DMS114 treated with DMSO at 0.1 percent for 48 hours (cell line): ENCODE data around the gene CCDC121.

ENCODE experiments used
- DNase-seq: peaks from one replicate; lab custom pipeline; 2025; ENCODE audit not compliant: unreplicated experiment; lab: John Stamatoyannopoulos, UW

Gene CCDC121

GRCh38 chr2:27582695-27583389 lies 46.0 kb downstream of the CCDC121 start, which contains the start of gene ZNF512:
Gene ZNF512 (plus strand): TSS chr2:27583042. CDS start chr2:27583113, 71 bp downstream.
- peak; percentile 89 for DNase-seq

GRCh38 chr2:27582129-27582694 lies 46.6 kb downstream of the CCDC121 start:
- DNase-seq: no peak

- DNase-seq: no peak
These were observed 47.2 kb downstream of the CCDC121 start for GRCh38 chr2:27581417-27582128.
